Ovary (tissue), 3 donors: ENCODE measurements around the gene FKBP9.

Experiments
- CTCF ChIP-seq, 3 donors: fragments of 450-650 bp in 2 of 3; fragments of 200-600 bp in 1 of 3; IDR thresholded peaks; one replicate each; pipeline versions ENCODE4 v1.5.1 to v1.8.0; 2016 to 2022; ENCODE audit warnings: antibody characterized with exemption in 3 of 3, mild to moderate bottlenecking in 1 of 3
- EP300 ChIP-seq: sonication (generic); formaldehyde crosslinking; IDR thresholded peaks from one replicate; pipeline ENCODE4 v1.6.1; 2017; ENCODE audit warnings: antibody characterized with exemption
- donor health status: DM: no; HTN: no; CAD: no.

- TF ChIP-seq CTCF (IDR thresholded peaks at IDR 0.05) (no peak), EP300 (no peak)
These were observed 15.4 kb upstream of the FKBP9 start for GRCh38 chr7:32941681-32942414.
